ENCODE measurements around the gene C22orf31. TPM values are rescaled to one million over a fixed set of nuclear protein-coding genes. Genes with fewer than 3 reads are reported as not detected.
A peak's percentile ranks its signal among the peaks of the same experiment; 100 is the strongest.
"Not testable (repeated sequence)": the region's sequence is repeated elsewhere in the genome, so short reads cannot be mapped to it uniquely, and the experiment has no call there.

C22orf31 gene
- total RNA-seq, 1 experiment from 2014 or later, result not detected

GRCh38 chr22:29056472-29056871 is 5.2 kb downstream of the C22orf31 start:
- DNase-seq (ENCODE audit: extremely low read depth, low read depth), result no peak

- no peak for DNase-seq (ENCODE audit: extremely low read depth, low read depth)
Observed at GRCh38 chr22:29055192-29055830, 6.3 kb downstream of the C22orf31 start.

GRCh38 chr22:29054251-29054767 is 7.3 kb downstream of the C22orf31 start:
- DNase-seq (ENCODE audit: extremely low read depth, low read depth), result no peak

GRCh38 chr22:29053048-29053702 is 8.5 kb downstream of the C22orf31 start:
- DNase-seq (ENCODE audit: extremely low read depth, low read depth), result no peak

GRCh38 chr22:29050457-29050856 is 11.2 kb downstream of the C22orf31 start:
- DNase-seq (ENCODE audit: extremely low read depth, low read depth), result no peak

GRCh38 chr22:29049655-29050263 is 11.9 kb downstream of the C22orf31 start:
- no peak for DNase-seq (ENCODE audit: extremely low read depth, low read depth)

GRCh38 chr22:29048822-29049654 is 12.6 kb downstream of the C22orf31 start:
- DNase-seq (ENCODE audit: extremely low read depth, low read depth), result no peak

GRCh38 chr22:29044657-29045176 is 16.9 kb downstream of the C22orf31 start:
- no peak for DNase-seq (ENCODE audit: extremely low read depth, low read depth)

- DNase-seq (ENCODE audit: extremely low read depth, low read depth), result no peak
Observed at GRCh38 chr22:29043906-29044575, 17.6 kb downstream of the C22orf31 start.

GRCh38 chr22:29041408-29041807 is 20.2 kb downstream of the C22orf31 start:
- DNase-seq (ENCODE audit: extremely low read depth, low read depth), result no peak

- DNase-seq (ENCODE audit: extremely low read depth, low read depth), result peak; percentile 52
Observed at GRCh38 chr22:29040385-29041275, 21.0 kb downstream of the C22orf31 start.

GRCh38 chr22:29039684-29040083 is 21.9 kb downstream of the C22orf31 start:
- DNase-seq (ENCODE audit: extremely low read depth, low read depth), result not testable (repeated sequence)

- DNase-seq (ENCODE audit: extremely low read depth, low read depth), result no peak
Observed at GRCh38 chr22:29039148-29039547, 22.5 kb downstream of the C22orf31 start.

- no peak for DNase-seq (ENCODE audit: extremely low read depth, low read depth)
Observed at GRCh38 chr22:29037340-29037932, 24.2 kb downstream of the C22orf31 start.

GRCh38 chr22:29032584-29032983 is 29.0 kb downstream of the C22orf31 start:
- DNase-seq (ENCODE audit: extremely low read depth, low read depth), result no peak

GRCh38 chr22:29032014-29032475 is 29.6 kb downstream of the C22orf31 start:
- DNase-seq (ENCODE audit: extremely low read depth, low read depth), result no peak

GRCh38 chr22:29031227-29032011 is 30.2 kb downstream of the C22orf31 start:
- peak; percentile 32 for DNase-seq (ENCODE audit: extremely low read depth, low read depth)
